ENCODE measurements around the gene ATP8A2.

The ATP8A2 gene

DNA sequence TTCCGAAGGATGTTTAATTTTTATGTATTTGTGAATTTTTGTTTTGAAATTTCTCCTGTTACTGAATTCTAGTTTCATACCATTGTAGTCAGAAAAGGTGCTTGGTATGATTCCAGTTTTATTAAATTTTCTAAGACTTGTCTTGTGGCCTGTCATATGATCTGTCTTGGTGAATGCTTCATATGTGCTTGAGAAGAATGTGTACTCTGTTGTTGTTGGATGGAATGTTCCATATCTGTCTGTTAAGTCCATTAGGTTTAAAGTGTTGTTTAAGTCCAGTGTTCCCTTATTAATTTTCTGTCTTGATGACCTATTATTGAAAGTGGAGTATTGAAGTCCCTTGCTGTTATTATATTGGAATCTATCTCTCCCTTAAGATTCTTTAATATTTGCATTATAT lies 273.9 kb downstream of the ATP8A2 start:
- no peak for DNase-seq

DNA sequence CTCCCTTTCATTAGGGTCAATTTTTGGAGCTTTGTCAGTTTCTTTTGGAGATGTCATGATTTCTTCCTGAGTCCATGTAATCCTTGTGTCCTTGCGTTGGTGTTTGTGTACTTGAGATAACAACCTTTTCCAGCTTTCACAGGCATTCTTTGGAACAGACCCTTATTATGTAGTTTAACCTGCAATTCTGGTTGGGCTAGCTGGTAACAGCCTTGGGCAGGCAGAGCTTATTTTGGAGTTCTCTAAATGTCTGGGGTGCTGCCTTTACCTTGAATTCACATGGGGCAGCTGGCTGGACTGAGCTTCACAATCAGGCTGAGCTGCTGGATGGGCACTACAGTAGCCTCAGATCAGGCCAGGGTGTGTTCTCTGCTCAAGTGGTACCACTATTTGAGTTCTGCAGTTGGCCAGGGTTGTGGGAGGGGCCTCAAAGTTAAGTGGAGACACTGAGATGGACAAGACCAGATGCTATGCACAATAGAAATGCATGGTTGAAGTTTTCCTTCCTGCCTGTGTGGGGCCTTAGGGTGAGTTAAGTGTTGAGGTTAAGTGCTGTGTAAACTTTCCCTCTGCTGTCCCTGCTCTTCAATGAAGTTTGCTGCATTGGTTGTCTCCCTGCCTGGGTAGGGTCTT lies 277.3 kb downstream of the ATP8A2 start:
- DNase-seq, result no peak

DNA sequence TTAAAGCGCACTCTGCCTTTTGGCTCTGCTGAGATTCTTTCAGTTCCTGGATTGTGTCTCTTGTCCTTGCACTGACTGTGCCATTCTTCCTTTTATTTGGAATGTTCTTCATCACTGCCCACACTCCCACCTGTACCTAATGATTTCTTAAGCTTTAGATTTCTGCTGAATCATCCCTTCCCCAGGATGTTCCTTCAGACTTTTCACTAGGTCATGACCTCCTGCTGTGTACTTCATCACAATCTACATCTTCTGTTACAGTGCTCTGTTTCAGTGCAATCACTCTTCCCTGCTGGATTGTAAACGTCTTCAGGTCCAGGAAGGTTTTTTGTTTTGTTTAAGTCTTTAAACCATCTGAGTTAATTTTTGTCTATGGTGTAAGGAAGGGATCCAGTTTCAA lies 281.0 kb downstream of the ATP8A2 start:
- DNase-seq, result no peak

DNA sequence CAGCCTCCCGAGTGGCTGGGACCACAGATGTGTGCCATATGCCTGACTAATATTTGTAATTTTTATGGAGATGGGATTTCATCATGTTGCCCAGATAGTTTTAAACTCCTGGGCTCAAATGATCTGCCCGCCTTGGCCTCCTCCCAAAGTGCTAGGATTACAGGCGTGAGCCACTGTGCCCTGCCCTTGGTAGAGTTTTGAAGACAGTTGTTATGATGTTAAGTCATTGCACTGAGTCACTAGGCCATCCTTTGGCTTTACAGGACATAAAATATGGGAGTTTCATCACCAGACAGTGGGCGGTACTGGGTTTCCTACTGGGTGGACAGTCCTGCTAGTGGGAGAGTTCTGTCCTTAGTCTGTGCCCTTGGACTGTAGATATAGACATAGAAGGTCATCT lies 282.5 kb downstream of the ATP8A2 start:
- no peak for DNase-seq

DNA sequence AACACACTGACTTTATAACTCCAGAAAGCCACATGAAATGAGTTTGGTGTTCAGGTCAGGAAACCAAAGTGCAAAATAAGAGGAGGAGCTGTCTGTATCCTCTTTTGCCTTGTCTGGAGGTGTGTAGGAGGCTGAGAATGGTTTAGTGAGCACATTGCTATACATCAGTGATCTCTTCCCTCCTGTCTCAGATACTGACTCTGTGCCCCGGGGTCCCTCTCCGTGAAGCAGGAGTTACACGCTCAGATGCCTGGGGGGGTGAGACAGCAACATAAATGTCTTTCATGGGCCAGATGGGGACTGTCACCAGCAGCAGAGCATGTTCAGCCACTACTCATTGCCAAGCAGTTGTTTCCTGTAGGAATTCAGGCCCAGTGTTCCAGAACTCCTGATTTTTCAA lies 285.4 kb downstream of the ATP8A2 start:
- DNase-seq, result peak; percentile 31

DNA sequence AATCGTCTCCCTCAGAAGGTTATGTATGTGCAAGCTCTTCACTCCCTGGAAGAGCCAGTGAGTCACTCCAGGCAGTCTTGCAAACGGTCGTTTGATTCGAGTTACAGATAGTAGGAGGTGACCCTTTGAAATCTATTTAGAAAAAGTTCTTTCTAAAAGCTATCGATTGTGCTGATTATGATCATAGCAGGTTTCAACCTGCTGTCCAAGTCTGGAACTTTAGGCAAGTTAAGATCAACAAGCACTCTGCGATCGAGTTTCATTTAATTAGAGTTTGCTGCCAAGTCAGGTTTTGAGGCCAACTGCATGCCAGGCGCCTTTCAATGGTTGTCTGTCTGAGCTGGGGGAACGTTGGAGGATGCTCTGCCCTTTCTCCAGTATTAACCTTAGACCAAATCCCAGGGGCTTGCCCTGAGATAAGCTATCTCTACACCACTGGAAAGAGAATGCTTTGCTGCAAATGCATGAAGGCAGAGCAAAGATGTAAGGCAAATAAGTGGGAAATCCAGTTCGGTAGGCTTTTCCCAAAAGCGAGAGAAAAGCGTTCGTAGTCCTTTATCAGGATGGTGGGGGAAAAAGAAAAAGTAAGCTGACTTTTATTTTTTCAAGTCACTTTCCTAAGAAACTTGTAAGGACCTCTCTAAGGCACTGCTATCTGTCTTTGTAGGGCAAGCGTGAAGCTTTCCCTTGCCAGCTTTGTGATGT lies 287.5 kb downstream of the ATP8A2 start:
- no peak for DNase-seq

DNA sequence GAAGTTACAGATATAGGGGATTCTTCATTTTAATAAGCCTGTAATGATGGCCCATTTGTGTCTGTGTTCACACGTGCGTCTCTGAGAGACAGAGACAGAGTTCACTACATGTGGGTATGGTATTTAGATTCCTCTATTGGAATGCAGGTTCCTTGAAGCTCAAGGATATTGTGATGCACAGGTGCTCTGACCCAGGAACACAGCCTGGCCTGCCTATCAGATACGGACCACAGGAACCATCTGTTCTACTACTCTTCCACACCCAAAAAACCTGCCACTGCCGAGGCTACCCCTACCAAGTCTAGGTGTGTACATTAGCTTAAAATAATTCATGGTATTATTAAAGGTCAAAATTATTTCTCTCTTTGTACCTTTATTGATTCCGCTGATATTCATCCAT lies 289.2 kb downstream of the ATP8A2 start:
- no peak for DNase-seq

DNA sequence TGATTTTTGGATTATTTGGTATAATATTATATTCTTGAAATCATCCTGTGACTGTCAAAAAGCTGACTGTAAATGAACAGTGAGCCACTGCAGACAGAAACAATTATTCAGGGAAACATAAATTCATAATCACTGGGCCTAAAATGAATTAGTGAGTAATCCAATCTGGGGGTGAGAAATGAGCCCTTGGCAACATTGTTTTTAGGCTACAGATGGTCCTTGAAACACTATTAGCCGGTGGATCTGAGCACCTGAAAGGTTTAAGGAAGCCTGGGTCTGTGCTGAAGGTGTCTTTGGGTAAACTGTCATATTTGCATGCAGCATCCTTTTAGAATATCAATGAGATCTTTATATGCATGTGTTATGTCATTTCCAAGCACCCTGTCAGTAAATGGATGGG lies 290.7 kb downstream of the ATP8A2 start:
- DNase-seq, result no peak

DNA sequence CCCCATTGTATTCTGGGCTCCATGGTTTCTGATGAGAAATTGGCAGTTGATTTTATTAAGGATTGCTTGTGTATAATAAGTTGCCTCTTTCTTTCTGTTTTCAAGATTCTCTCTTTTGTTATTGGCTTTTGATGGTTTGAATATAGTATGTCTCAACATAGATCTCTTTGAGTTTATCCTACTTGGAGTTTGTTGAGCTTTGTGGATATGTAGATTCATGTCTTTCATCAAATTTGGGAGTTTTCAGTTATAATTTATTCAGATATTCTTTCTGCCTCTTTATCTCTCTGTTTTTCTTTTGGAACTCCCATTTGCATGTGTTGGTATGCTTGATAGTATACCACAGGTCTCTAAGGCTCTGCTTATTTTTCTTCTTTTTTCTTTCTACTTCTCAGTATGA lies 296.6 kb downstream of the ATP8A2 start:
- DNase-seq, result no peak

DNA sequence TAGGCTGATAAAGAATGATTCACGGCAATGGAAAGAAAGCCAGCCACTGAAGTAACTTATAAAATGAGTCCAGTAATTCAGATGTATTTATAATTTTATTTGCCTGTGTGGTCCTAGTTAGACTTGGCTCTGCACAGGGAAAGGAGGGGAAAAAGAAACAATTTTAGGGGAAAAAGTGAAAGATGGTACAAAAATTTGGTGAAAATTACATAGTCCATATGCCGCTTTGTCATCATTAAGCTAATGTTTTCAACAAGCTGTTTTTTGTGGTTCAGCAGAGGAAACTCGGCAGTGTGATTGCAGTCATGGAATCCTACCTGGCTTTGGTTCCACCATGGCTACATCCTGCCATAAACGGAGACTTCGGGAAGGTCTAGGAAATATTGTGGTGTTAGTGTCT lies 301.9 kb downstream of the ATP8A2 start:
- DNase-seq, result no peak

DNA sequence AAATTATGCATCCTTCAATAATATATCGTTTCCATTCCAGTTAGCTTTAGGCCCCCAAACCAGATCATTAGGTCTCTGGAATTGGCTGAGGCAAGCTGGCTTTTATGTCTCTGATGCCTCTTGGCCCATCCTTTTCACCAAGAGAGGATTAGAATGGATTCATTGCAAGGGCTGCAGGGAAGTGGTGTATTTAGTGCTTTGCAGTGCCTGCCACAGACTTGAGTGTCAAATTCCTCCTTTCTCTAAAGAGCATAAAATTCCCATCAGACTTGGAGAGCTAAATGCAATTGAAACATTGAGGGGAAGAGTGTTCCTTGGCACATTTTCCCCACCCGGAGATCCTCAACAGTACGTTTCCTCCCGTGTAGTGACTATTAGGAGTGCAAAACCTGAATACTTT lies 302.6 kb downstream of the ATP8A2 start:
- no peak for DNase-seq

DNA sequence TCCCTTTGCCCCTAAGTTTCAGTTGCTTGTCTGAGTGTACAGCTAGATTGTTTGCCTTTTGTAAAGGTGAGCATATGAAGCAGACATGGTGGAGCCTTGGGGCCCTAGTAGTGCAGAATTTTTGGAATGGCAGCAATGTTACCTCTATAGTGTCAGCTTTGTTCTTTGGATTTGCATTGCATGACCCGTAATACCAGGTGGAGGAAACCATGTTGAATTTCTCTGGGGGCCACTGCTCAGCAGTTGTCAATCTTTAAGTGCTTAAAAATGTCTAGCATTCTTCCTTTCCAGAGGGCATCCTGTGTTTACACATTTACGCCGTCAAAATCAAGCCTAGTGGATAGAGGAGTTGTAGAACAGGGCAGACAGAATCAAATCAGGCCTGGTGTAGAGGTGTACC lies 303.3 kb downstream of the ATP8A2 start:
- no peak for DNase-seq

DNA sequence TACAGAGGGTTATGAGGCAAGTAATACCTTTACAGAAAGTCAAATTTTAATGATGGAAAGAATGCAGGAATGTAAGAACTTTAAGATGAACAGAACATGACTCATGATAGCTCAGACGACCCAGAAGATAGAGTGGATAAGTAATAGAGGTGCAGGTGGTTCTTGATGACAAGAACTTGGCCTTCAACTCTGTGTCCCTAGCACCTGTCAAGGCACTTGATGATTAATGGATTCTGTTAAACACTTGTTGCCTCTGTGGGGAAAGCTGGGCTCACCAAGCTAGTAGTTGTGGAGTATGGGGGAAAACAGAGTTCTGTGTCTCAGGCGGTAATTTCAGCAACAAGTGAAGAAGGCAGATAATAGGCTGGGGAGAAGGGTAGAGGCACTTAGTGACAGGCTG lies 306.2 kb downstream of the ATP8A2 start:
- DNase-seq, result no peak

DNA sequence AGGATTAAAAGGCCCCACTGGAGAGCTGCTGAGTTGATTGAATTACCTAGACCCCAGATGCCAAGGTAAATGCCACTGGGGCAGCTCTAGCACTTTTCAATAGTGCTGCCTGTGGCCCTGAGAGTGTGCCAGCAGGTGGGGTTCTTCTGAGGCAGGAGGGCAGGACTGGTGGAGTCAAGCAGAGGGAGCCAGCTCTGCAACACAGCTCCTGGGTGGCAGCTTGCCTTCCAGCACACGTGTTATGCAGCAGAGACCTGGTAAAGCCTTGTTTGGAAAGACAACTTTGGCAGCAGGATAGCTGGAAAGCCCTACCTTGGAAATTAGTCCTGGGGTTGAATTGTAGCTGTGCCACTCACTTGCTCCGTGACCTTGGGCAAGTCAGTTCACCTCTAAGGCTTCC lies 306.6 kb downstream of the ATP8A2 start:
- DNase-seq, result no peak

DNA sequence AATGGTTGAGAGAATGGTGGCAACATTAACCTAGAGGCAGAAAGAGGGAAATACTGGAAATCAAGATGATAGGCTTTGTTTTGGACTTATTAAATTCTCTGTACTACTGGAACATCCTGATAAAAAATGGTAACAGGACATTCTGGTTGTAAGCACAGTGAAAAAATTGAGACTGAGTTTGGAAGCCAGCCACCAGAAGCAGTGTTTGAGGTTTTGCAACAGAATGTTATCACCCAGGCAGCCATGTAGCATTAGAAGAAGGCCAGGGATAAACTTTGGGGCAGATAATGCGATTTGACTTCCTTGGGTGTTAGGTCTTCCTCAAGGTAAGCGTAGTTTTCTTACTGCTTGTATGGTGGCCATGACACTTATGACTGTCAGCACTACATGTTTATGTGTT lies 307.4 kb downstream of the ATP8A2 start:
- DNase-seq, result no peak

DNA sequence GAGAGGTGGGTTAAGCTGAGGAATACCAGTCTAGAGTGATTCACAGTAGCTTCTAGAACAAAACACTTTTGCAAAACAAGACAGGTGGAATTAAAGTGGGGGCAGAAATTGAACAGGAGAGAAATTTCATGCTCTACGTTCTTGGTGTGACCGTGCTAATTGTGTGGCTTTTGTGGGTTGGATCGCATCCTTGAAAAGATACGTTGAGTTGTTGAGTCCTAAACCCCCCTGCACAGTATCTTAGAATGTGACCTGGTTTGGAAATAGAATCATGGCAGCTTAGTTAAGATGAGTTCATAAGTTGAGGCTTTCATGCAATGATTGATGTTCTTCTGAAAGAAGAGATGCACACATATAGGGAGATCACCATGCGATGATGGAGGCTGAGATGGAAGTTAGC lies 308.2 kb downstream of the ATP8A2 start:
- no peak for DNase-seq

DNA sequence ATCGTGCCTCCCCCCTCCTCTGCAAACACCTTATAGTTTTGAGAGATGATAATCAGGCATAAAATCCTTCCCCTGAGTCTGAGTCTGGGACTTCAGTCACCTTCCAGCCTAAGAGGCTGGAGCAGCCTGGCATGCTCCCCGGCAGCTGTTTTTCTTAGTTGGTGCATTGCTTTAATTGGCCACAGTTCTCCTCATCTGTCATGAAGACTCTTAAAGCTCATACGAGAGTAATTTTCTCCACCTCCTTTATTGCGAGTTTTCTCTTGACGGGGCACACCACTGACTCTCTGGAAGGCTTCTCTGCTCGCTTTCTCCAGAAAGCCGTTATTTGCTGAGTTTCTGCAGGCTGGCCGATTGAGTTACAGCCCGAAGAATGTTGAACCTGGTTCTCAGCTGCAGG lies 310.5 kb downstream of the ATP8A2 start:
- DNase-seq, result no peak

DNA sequence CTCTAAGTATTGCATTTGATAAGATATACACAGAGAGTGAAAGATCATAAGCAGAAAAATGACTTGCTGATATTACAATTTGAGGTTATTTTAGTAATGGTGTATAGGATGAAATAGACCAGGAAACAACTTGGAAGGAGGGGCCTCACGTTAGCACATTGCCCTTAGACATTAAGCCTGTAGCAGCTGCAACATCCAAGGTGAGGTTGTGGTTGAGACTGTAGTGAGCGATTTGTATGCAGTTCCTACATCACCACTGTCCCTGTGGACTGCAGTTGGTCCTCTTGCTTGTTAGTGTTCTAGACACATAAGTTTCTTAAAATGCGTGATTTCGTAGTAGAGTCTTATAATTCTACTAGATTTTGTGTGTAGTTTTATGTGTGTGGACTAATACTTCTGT lies 311.3 kb downstream of the ATP8A2 start:
- no peak for DNase-seq

DNA sequence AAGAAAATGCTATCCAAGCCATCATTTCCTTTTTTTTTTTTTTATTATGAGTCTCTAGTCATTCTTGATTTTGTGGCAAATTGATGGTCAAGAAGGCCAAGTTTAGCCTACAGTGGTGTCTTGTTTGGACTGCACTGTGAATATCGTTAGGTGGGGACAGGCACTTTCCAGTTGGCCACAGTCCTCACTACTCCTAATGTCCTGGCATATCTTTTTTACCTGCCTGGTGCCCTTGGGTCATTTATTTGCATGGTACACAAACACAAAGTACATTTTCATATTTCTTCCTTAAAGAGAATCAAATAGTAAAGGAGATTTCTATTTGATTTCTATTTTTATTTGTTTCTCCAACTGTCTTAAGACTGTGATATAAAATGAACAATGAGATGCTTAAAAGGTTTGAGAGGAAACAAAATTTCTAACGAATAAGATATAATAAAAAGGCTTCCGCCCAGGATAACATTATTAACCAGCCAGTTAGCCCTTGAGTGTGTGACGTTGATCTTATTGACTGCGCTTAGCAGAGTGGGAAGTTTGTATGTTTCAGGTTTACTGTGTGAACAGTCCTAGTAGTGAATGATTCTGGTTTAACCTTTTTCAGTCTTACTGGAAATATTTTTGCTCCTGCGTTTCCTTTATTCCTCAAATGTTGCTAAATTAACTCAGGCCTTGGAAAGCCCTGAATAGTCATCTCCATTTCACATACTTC lies 312.0 kb downstream of the ATP8A2 start:
- no peak for DNase-seq

DNA sequence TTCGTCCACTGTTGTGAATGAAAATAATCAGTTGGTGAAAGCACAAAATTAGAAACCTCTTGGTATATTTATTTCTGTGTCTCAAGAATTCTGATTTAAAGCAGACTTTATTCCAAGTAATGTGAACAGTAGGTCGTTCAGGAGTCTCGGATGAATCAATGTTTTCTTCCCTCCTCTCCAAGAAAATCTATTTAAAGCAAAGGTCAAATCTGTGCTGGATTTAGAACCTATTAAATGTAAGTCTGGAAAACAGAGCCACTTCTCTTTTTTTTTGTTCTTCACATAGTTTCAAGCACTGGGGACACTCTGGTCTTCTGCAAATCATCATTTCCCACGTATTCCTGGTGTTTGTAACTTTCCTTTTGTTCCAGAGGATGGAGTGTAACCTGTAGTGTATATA lies 312.7 kb downstream of the ATP8A2 start:
- DNase-seq, result no peak

DNA sequence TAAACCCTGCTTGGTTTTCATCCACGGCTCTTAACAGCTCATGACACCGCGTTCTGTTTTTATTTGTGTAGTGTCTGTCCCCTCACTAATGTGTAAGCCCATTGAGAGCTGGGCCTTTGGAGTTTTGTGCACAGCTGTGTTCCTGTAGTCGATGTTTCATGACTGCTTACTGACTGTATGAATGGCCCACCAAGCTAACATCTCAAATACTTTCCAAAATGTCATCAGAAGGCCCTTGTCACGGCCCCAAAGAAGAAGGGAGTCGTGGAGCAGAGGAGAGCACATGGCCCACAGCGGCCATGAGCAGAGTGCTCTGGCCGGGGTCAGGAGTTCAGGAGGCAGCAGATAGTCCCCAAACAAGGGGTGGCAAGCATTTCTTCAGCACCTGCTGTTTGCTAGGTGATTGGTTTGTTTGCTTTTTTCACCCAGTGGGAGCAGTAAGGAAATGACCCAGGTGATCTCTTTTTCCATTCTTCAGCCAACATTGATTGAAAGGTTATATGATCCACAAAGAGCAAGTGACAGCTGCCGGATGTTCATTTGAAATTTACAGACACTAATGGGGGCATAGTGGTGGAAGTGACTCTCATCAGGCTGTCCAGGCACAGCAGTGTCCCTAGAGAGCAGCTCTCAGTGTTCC lies 315.2 kb downstream of the ATP8A2 start:
- DNase-seq, result peak; percentile 69

DNA sequence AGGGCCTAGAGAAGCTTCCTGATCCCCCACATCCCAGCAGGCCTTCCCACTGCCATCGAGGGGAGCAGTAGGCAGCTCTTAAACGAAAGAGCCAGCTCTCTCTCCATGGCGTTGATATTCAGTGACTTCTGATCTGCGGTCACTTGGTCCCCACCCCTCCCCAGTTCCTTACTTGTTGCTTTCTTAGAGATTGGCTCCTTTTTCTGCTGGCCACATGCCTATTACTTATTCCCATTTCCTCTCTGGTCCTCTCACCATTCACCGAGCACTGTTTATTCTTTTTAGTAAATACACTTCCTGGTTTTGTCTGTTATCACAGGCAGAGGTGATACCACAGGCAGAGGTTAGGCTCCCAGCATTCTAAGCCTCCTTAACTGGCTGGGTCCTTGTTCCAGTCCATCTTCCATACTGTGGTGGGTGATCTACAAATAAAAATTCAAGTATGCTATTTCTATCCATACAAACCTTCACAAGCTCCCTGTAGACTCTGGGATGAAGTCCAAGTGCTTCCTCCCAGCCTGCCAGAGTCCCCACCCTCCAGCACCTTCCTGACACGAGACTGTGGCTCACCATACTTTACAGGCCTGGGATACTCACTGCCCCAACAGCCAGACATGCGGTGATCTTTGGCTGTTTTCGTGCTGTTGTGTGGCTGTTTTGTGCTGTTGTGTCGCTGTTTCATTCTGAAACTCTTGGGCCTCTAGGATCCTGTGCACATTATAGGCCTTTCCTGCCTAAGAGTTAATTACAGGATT lies 315.9 kb downstream of the ATP8A2 start:
- no peak for DNase-seq

DNA sequence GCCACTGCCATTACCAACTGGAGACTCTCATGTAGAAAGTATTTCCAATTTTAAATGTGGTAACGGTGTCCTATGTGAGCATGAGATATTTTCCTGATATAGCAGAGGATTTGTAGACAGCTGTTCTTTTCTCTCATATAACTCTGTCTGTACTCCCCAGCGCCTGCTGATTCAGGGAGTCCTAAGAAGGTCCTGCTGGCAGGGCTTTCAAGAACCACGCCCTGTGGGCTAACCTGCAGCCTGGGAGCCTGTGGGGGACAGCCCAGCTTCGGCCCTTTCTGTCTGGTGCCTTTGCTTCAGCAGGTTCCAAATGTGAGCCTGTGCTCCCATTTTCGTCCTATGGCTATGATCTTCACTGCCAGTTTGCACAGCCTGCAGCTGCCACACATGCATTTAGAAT lies 316.8 kb downstream of the ATP8A2 start:
- DNase-seq, result no peak

Measured in eye (tissue), 1 donor.